ENCODE measurements around the gene TMEM81.

TMEM81 gene

DNA sequence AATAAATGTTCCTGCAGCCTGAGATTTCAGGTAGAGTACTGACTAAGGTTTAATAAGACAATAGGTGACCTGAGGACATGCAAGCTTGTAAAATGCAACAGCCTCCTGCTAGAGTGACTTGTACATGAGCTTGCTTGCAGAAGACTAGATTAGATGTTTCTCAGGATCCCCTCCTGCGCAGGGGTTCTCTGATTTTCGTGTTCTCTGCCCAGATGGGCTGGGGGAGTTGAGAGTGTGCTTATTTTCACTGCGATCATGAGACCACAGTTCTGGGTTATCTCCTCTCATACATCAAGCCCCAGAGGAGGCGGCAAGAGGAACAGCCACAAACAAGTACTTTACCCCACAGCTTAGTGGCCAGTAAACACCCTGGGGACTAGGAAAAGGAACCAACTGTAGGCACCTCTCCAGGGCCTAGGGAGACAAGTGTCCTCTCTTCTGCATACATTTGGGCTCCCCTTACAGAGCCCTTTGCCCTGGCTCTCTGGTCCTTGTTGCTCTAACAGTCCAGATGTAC lies 8.0 kb downstream of the TMEM81 start:
- no peak for DNase-seq

DNA sequence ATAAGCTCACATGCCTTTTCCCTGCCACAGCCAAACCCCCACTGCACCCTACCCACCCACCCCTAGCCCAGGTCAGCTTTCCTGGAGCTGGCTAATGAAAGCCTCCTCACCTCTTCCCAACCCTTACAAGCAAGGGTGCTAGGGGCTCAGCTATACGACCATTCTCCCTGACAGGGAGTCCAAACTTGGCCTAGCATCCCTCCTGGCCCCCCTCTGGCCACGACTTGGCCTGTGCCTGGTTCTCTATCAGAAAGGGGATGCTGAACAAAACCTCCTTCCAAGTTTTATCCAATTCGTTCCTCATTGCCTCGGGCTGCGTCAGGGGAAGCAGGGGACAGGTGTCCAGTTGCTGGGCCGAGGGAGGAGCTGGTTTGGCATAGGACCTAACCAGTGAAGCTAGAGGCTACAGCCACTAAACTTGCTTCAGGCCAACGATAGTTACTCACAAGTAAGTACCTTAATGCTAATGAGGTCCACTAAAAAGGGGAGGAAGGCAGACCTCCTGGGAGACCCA lies 8.6 kb downstream of the TMEM81 start:
- DNase-seq: no peak

DNA sequence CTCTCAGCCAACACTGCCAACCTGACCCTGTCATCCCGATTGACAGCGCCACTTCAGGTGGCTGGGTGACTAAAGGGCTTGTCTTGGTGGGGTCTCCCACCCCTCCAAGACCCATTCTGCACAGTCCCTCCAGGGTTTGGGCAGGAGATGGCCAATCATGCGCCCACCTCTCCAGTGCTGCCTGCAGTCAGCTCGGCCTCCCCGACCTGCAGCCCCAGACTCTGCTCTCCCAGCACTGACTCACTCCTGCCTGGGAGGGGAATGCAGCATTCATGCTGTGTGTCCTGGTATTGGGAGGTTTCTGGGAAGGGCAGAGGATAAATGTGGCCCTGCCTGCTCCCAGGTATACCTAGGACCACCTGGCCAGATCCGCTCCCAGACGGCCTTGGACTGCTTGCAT lies 9.7 kb downstream of the TMEM81 start:
- no peak for DNase-seq

DNA sequence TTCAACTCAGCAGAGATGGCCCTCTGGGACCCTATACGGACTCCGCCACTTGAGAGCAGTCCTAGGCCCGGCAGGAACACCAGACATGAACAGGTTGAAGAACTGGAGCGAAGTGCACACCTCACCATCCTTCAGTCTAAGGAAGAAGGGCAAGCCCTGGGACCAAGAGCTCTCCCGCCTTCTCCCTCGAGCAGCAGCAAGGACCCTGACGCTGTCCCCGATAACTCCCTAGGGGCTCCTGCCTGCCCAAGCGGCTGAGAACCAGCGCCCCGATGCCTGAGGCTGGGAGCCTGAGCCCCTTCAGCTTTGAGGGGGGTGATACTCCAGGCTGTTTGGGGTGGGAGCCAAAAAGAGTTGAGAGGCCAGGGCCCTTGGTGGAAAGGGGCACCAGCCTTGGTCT lies 10.2 kb downstream of the TMEM81 start:
- DNase-seq: no peak

DNA sequence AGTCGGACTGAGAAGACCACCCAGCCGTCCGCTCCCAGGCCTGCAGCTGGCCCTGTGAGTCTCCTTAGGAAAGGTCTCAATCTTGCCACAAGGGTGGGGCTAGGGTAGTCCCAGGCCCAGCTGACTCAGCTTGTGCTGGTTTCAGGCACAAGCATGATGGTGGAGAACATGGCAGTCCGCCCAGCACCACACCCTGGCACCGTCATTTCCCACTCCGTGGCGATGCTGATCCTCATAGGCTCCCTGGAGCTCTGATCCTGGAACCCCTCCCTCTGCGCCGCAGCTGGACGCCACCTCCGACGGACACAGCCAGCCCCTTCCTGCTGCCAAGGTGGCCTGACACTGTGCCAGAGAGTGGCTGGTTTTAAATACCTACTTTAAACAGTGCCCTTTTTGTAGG lies 10.7 kb downstream of the TMEM81 start:
- DNase-seq: no peak

DNA sequence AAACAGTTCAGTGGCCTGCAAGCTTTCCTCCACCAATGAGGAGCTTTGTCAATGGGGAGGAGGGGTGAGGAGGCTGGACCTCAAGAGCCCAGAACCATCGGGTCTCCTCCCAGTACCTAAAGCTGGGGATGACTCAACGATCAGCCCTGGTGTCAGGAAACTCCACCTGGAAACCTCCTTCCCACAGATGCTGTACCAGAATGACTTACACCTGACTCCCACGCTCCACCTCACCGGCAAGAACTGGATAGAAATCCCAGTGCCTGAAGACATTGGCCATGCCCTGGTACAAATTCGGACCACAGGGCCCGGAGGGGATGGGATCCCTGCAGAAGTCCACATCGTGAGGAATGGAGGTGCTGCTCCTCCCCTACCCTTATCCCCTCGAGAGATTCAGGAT lies 11.4 kb downstream of the TMEM81 start:
- no peak for DNase-seq

DNA sequence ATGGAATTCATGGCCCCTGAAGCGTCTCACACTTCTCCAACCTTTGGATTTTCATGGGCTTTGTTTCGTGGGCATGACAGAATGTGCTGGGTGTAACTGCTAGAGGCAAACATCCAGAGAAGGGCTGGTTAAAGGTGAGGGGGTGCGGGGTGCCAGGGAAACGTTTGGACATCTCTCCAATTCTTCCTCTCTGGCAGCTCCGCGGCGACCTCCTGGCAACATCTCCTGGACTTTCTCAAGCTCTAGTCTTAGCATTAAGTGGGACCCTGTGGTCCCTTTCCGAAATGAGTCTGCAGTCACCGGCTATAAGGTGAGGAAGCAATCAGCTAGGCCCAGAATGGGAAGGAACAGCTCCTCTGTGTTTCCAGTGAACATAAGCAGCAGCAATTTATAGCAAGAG lies 12.0 kb downstream of the TMEM81 start:
- no peak for DNase-seq

DNA sequence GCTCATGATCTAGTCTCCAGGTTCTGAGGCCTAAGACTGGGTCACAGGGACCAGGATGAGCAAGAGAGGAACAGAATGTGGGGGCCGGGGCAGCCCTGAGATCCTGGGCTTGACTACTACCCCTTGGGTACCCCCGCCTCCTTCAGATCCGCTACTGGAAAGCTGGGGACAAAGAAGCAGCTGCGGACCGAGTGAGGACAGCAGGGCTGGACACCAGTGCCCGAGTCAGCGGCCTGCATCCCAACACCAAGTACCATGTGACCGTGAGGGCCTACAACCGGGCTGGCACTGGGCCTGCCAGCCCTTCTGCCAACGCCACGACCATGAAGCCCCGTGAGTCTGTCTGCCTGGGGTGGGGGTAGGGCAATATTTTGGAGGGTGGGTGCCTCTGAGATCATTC lies 12.5 kb downstream of the TMEM81 start:
- no peak for DNase-seq

DNA sequence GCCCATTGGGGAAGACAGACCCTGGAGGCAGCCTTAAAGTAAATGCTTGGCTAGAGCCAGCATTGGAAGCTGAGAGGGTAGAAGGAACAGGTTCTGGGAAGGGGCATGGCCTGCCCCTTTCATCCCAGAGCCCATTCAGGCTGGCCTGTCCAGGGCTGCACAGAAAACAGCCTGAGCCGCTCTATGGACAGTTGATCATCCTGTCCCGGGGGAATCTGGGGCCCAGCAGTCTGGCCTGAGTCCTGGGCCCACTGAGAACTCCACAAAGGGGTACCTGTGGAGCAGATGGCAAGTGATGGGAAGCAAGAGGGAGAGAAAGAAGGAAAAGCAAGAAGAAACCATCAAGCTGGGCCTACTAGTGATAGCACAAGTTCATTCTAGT lies 13.2 kb downstream of the TMEM81 start:
- no peak for DNase-seq

DNA sequence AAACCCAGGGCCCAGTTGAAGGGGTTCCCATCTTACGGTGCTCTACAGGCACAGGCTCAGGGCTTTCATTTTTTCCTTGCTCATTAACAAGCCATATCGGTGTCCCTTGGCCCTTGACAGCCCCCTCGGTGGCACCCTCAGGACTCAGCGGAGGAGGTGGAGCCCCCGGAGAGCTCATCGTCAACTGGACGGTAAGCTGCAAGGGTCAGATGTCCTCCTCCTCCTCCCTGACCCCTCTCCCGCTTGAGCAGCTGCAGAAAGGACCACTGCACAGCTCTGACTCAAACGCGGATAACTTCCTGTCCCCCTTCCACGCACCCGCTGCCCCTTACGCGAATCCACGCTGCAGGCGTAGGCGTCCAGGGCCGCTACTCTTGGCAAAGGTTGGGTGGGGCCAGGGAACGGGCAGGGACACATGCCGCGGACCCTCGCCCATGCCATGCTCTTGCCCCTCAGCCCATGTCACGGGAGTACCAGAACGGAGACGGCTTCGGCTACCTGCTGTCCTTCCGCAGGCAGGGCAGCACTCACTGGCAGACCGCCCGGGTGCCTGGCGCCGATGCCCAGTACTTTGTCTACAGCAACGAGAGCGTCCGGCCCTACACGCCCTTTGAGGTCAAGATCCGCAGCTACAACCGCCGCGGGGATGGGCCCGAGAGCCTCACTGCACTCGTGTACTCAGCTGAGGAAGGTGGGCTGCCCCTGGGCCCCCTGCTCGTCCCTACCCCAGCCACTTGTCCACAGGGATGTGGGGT lies 14.7 kb downstream of the TMEM81 start:
- DNase-seq: no peak

DNA sequence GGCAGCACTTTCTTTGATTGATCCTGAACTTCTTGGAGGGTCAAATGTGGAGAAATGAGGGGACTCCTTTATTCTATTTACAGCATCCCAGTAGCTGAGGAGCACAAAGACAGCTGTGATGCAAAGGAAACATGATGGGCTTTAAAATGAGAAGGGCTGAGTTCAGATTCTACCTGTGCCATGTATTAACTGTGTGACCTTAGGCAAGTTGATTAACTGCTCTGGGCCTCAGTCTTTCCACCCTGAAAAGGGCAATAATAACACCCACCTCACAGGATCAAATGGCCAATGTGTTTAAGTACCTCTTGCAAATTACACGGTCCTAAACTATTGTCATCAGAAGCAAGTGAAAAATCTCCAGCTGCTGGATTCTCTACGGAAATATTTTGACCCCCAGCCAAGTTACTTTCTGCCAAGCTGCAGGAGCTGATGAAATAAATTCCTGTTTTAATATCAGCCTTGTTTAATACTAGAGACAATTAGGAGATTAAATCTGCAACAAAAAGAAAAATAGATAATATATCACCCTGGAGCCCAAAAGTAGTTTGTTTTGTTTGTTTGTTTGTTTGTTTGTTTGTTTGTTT lies 15.7 kb downstream of the TMEM81 start:
- no peak for DNase-seq

DNA sequence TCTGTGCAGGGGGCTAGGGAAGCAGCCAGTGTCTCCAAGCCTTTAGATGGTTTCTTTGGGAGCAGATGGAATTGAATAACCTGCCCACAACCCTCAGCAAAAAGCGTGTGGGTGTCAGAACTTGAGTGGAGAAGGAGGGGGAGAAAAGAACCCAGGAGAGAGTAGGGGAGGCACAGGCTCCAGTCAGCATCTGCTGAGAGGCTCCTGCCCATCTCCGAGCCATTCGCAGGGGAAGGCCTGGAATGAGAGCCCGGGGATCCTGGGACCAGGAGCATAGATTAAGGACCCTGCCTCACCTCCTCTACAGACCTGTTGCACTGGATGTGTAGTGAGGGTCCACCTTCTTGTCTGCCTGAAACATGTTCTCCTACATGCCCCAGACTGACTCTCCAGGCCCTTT lies 16.3 kb downstream of the TMEM81 start:
- DNase-seq: no peak

DNA sequence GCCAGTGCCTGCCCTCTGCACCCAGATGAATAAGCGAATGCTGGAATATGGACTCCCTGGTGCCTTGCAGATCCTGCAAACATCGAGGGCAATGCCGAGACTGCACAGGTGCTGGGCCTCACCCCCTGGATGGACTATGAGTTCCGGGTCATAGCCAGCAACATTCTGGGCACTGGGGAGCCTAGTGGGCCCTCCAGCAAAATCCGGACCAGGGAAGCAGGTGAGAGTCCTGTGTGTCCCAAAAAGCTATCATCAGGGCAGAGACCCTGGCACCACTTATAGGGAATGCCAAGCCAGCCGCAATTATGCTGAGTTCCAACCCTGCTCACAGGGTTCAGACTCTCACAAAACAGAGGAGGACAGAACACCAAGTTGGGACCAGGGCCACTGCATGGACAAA lies 17.2 kb downstream of the TMEM81 start:
- no peak for DNase-seq

DNA sequence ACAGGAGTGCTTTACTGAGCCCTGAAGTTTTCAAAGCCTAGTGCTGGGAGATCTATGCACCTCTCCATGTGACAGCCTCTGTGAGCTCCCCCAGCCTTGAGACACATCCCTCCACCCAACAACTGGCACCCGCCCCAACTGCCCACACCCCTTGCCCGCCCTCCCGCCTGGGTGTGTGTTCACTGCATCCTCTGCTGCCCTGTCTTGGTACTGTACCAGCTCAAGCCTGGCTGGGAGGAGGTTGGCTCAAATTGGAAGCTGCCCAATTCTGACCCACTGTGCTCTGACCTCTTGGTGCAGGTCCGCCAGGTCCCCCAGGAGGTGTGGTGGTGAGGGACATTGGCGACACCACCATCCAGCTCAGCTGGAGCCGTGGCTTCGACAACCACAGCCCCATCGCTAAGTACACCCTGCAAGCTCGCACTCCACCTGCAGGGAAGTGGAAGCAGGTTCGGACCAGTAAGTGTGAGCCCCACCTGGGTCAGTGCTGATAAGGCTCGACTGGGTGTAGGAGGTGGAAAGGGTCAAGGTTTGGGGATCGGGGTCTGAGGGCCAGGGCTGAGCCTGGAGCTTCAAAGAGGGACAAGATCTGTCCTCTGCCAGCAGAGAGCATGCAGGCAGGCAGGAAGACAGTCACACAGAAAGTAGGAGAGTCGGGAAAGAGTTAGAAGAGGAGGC lies 18.0 kb downstream of the TMEM81 start:
- peak in 1 of 4 experiments; percentile 9 for DNase-seq

DNA sequence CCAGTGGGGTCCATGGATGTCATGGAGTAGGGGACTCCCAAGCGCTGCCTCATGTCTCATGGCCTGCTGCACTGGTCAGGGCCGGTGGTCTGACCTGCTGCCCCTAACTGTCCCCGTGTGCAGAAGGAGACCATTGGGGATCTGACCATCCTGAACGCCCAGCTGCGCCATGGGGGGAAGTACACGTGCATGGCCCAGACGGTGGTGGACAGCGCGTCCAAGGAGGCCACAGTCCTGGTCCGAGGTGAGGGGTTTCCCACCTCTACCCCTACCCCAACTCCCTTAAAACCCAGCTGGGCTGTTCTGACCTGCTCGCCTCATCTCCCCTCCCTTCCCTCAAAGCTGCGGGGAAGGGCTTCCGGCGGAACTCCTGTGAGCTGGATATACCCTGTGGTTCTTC lies 18.6 kb downstream of the TMEM81 start:
- no peak for DNase-seq

DNA sequence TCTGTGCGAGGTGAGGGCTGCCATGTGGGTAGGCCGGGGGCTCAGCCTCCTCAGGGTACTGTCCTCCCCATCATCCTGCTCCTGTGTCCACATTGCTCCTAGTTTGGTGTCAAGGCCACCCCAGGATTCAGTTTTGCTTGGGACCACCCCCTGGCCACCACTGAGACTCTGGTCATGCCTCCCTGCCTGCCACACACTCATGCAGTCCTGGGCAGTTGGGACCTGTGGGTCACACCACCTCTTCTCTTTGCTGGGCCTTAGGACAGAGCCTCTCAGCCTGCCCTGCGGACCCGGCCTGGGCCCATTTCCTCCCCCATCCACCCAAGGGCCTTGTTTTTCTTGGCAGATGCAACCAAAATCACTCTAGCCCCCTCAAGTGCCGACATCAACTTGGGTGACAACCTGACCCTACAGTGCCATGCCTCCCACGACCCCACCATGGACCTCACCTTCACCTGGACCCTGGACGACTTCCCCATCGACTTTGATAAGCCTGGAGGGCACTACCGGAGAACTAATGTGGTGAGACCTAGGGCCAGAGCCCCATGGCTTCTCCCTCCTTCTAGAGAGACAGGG lies 19.4 kb downstream of the TMEM81 start:
- DNase-seq: no peak

DNA sequence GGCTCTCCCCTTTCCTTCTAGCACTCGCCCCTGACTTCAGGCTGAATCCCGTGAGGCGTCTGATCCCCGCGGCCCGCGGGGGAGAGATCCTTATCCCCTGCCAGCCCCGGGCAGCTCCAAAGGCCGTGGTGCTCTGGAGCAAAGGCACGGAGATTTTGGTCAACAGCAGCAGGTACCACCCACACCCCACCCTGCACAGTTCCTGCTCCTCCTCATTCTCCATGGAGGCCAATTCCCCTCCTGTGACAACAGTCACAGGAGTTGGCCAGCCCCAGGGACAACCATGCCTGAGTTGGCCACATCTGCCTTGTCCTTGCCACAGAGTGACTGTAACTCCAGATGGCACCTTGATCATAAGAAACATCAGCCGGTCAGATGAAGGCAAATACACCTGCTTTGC lies 20.0 kb downstream of the TMEM81 start:
- DNase-seq: no peak

DNA sequence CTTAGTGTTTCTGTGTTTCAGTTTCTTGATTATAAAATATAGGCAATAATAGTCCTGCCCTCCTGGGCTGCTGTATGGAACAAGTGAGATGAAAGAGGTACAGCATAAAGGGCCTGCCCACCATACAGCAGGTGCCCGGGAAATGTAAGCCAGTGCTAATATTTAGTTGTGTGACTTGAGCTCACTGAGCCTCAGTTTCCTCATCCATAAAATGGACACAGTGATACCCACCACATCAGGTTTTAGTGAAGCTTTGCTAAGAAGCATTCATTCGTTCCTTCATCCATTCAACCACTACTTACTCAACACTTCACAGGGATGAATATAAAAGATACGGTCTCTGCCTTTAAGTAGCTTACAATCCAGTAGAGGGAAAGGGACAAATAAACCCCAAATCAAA lies 21.4 kb downstream of the TMEM81 start:
- DNase-seq: no peak

DNA sequence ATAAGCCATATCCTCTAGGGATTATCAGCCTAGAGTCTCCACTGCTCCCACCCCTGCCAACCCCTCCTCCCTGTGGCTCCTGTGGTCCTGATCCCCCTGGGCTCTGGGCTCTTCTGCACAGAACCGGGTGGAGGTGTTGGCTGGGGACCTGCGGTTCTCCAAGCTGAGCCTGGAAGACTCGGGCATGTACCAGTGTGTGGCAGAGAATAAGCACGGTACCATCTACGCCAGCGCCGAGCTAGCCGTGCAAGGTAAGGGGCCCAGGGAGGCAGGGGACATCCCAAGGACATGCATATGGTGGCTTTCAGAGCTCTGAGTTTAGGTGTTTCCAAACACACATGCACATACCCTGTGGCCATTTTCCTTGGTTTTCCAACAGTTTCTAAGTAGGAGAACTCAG lies 21.9 kb downstream of the TMEM81 start:
- no peak for DNase-seq

DNA sequence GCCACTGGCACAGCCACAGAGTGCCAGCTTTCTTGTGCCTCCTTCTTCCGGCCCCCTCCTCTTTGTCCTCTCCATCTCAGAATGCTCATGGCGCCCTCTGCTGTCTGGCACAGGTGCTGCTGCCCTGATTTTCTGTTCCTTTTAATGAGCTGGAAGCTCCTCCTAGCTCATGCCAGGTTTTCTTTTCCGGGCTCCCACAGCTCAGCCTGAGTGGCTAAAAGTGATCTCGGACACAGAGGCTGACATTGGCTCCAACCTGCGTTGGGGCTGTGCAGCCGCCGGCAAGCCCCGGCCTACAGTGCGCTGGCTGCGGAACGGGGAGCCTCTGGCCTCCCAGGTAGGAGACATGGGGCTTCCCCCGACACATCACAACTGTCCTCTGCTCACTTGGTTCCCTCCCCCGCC lies 22.6 kb downstream of the TMEM81 start:
- DNase-seq: peak; percentile 74 to 82 (median 80)

DNA sequence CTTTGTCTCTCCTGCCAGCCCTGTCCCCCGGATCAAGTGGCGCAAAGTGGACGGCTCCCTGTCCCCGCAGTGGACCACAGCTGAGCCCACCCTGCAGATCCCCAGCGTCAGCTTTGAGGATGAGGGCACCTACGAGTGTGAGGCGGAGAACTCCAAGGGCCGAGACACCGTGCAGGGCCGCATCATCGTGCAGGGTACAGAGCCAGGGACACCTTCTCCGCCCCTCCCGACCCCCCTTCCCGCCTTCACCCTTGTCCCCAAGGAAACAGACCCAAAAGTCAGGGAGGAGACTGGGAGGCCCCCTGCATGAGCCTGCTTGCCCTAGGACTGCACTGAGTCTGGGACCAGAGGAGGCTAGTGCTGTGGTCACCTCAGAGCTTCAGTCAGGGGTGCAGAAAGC lies 23.0 kb downstream of the TMEM81 start:
- no peak for DNase-seq

DNA sequence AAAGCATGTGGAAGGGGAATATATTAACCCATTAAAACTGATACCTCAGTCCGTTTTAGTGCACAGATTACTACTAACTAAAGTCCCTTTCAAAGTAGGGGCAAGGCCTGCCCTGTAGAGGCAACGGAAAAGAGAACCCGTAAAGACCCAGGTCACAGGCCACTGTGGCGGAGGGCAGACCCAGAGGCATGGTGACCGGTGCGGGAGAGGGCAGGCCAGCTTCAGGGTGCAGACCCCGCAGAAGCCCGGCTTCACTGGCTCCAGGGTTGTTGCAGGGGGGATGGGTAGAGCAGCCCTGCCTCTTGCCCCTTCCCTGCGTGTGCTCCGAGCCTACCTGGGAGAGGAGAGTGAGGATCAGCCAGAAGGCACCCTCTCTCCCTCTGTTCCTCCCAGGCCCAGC lies 23.5 kb downstream of the TMEM81 start:
- DNase-seq: no peak

DNA sequence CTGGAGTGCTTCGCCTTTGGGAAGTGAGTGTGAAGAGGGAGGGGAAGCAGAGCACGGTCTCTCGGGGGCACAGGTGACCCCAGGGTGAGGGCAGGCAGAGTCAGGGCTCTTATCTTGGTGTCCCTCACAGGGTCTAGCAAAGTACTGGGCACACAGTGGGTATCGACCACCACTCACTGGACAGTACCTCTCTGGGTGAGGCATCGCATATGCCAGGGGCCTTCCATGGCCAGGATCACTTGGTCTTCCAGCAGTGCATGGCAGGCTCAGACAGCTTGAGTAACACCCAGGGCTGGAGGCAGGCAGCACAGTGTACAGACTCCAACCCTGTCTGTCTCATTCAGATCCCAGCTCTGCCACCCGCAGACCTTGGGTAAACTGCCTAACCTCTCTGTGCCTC lies 24.6 kb downstream of the TMEM81 start:
- DNase-seq: no peak

DNA sequence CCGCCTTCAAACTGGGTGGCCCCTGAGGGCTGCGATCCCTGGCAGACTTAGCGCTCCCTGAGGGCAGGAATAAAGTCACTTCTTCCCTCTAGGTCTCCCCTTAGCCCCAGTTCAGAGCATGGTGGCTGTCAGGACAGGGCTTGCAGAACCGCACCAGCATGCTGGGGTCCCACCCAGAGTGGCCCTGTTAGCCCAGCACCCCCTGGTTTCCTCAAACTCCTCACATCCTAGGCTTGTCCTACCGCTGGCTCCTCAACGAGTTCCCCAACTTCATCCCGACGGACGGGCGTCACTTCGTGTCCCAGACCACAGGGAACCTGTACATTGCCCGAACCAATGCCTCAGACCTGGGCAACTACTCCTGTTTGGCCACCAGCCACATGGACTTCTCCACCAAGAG lies 25.4 kb downstream of the TMEM81 start:
- DNase-seq: no peak

Data from suppressor macrophage (primary cell).